ENCODE data around the gene LRP1B. TPM values are rescaled to one million over a fixed set of nuclear protein-coding genes. Genes with fewer than 3 reads are reported as not detected.

Gene LRP1B
- total and polyA plus RNA-seq, 2 donors (not counting 1 experiment from before 2014, with no cell fraction given): under 0.01 to 0.01 TPM

GRCh38 chr2:141703501-141703900, 427.3 kb downstream of the LRP1B start:
- Histone ChIP-seq H3K9me3 (ENCODE audit: control insufficient read depth, insufficient read depth, low read depth, low read length) (no peaks in the 10 kb centered on the region), H3K27me3 (ENCODE audit: control insufficient read depth, insufficient read depth, low read length) (no peaks in the 10 kb centered on the region), H3K36me3 (ENCODE audit: control insufficient read depth, insufficient read depth, low read length) (no peaks in the 10 kb centered on the region), H2AFZ (ENCODE audit: low read length) (no peak overlapping the region), H3K9ac (ENCODE audit: insufficient read depth, low read length) (no peak overlapping the region), H3K27ac (ENCODE audit: insufficient read depth, low read length) (no peak overlapping the region), H3K4me1 (ENCODE audit: control insufficient read depth, extremely low read depth, insufficient read depth, low read length) (no peaks in the 10 kb centered on the region), H4K20me1 (ENCODE audit: control insufficient read depth, extremely low read depth, insufficient read depth, low read length) (no peaks in the 10 kb centered on the region), H3K4me2 (ENCODE audit: extremely low read depth, insufficient read depth, low read length) (no peak overlapping the region), H3K79me2 (ENCODE audit: control insufficient read depth, insufficient read depth, low read length) (no peaks in the 10 kb centered on the region), H3K4me3 (replicated peaks in 1 of 4; ENCODE audit: control extremely low read depth in 1 of 4, insufficient read depth in 1 of 4, low read depth in 3 of 4, low read length in 4 of 4) (no peak overlapping the region)
- no peak for TF ChIP-seq EZH2 (IDR thresholded peaks at IDR 0.05; ENCODE audit: low read length, missing control alignments)
- no peak for TF ChIP-seq CTCF (conservative IDR thresholded peaks at IDR 0.05 in 1 of 2, IDR thresholded peaks at IDR 0.05 in 1 of 2; ENCODE audit: low read depth in 1 of 2, low read length in 2 of 2)
- DNase-seq (ENCODE audit: low read depth in 2 of 2): no peak

GRCh38 chr2:141701618-141702017, 429.2 kb downstream of the LRP1B start:
- no peaks in the 10 kb centered on the region for H3K27me3 ChIP-seq (ENCODE audit: control insufficient read depth, insufficient read depth, low read length)
- DNase-seq (ENCODE audit: low read depth in 2 of 2): peak in 1 of 2 donors; percentile 29

GRCh38 chr2:141699573-141699972, 431.2 kb downstream of the LRP1B start:
- no peaks in the 10 kb centered on the region for H4K20me1 ChIP-seq (ENCODE audit: control insufficient read depth, extremely low read depth, insufficient read depth, low read length)
- no peaks in the 10 kb centered on the region for H3K4me1 ChIP-seq (ENCODE audit: control insufficient read depth, extremely low read depth, insufficient read depth, low read length)
- no peaks in the 10 kb centered on the region for H3K27me3 ChIP-seq (ENCODE audit: control insufficient read depth, insufficient read depth, low read length)
- no peak overlapping the region for H2AFZ ChIP-seq (ENCODE audit: low read length)
- H3K4me2 ChIP-seq (ENCODE audit: extremely low read depth, insufficient read depth, low read length): no peak overlapping the region
- no peaks in the 10 kb centered on the region for H3K36me3 ChIP-seq (ENCODE audit: control insufficient read depth, insufficient read depth, low read length)
- H3K9ac ChIP-seq (ENCODE audit: insufficient read depth, low read length): no peak overlapping the region
- no peaks in the 10 kb centered on the region for H3K79me2 ChIP-seq (ENCODE audit: control insufficient read depth, insufficient read depth, low read length)
- no peak for DNase-seq (ENCODE audit: low read depth in 2 of 2)
- no peak overlapping the region for H3K4me3 ChIP-seq (replicated peaks in 1 of 4; ENCODE audit: control extremely low read depth in 1 of 4, insufficient read depth in 1 of 4, low read depth in 3 of 4, low read length in 4 of 4)
- H3K9me3 ChIP-seq (ENCODE audit: control insufficient read depth, insufficient read depth, low read depth, low read length): no peaks in the 10 kb centered on the region
- TF ChIP-seq CTCF (conservative IDR thresholded peaks at IDR 0.05 in 1 of 2, IDR thresholded peaks at IDR 0.05 in 1 of 2; ENCODE audit: low read depth in 1 of 2, low read length in 2 of 2) (no peak), EZH2 (IDR thresholded peaks at IDR 0.05; ENCODE audit: low read length, missing control alignments) (no peak)
- no peak overlapping the region for H3K27ac ChIP-seq (ENCODE audit: insufficient read depth, low read length)

More at GRCh38 chr2:141701618-141702017, 429.2 kb downstream of the LRP1B start:
- no peak for TF ChIP-seq EZH2 (IDR thresholded peaks at IDR 0.05; ENCODE audit: low read length, missing control alignments)
- no peak for TF ChIP-seq CTCF (conservative IDR thresholded peaks at IDR 0.05 in 1 of 2, IDR thresholded peaks at IDR 0.05 in 1 of 2; ENCODE audit: low read depth in 1 of 2, low read length in 2 of 2)
- Histone ChIP-seq H3K4me1 (ENCODE audit: control insufficient read depth, extremely low read depth, insufficient read depth, low read length) (no peaks in the 10 kb centered on the region), H3K79me2 (ENCODE audit: control insufficient read depth, insufficient read depth, low read length) (no peaks in the 10 kb centered on the region), H3K4me3 (replicated peaks in 1 of 4; ENCODE audit: control extremely low read depth in 1 of 4, insufficient read depth in 1 of 4, low read depth in 3 of 4, low read length in 4 of 4) (no peak overlapping the region), H4K20me1 (ENCODE audit: control insufficient read depth, extremely low read depth, insufficient read depth, low read length) (no peaks in the 10 kb centered on the region), H3K4me2 (ENCODE audit: extremely low read depth, insufficient read depth, low read length) (no peak overlapping the region), H3K9me3 (ENCODE audit: control insufficient read depth, insufficient read depth, low read depth, low read length) (no peaks in the 10 kb centered on the region), H3K36me3 (ENCODE audit: control insufficient read depth, insufficient read depth, low read length) (no peaks in the 10 kb centered on the region), H2AFZ (ENCODE audit: low read length) (no peak overlapping the region), H3K9ac (ENCODE audit: insufficient read depth, low read length) (no peak overlapping the region), H3K27ac (ENCODE audit: insufficient read depth, low read length) (no peak overlapping the region)

All from fibroblast of lung (primary cell).